H9 (cell line): ENCODE measurements around the gene C12orf50. TPM values are rescaled to one million over a fixed set of nuclear protein-coding genes. Genes with fewer than 3 reads are reported as not detected.

ENCODE experiments used
- DNase-seq: peaks from one replicate; pipeline ENCODE4 v3.0.0-alpha.2; 2017
- H2AFZ ChIP-seq: one replicate; pipeline ENCODE4 v1.6.1; 2013; ENCODE audit warnings: mild to moderate bottlenecking, low read length, control low read depth, moderate library complexity
- H2AK5ac ChIP-seq: 2 replicates; pipeline ENCODE4 v1.6.1; 2013; ENCODE audit warnings: low read length, control low read depth, mixed read lengths; ENCODE audit not compliant: insufficient read length
- H2BK120ac ChIP-seq: one replicate; pipeline ENCODE4 v1.6.1; 2013; ENCODE audit warnings: low read depth, mild to moderate bottlenecking, low read length, control low read depth, inconsistent platforms; ENCODE audit not compliant: poor library complexity, severe bottlenecking
- H2BK12ac ChIP-seq: 2 replicates; pipeline ENCODE4 v1.6.1; 2013; ENCODE audit warnings: low read length, control low read depth, mixed read lengths, low read depth; ENCODE audit not compliant: insufficient read length
- H2BK15ac ChIP-seq: 2 replicates; pipeline ENCODE4 v1.6.1; 2013; ENCODE audit warnings: low read depth, low read length, control low read depth
- H2BK20ac ChIP-seq: one replicate; pipeline ENCODE4 v1.6.1; 2013; ENCODE audit warnings: low read depth, mild to moderate bottlenecking, low read length, control low read depth, inconsistent platforms; ENCODE audit not compliant: poor library complexity, severe bottlenecking
- H2BK5ac ChIP-seq: 2 replicates; pipeline ENCODE4 v1.6.1; 2013; ENCODE audit warnings: low read length, control low read depth, mixed read lengths; ENCODE audit not compliant: insufficient read length
- H3K14ac ChIP-seq: 2 replicates; pipeline ENCODE4 v1.6.1; 2013; ENCODE audit warnings: low read length, control low read depth; ENCODE audit not compliant: insufficient read depth
- H3K18ac ChIP-seq: 2 replicates; pipeline ENCODE4 v1.6.1; 2013; ENCODE audit warnings: low read depth, mild to moderate bottlenecking, mixed read lengths, low read length, control low read depth; ENCODE audit not compliant: insufficient read length
- H3K23ac ChIP-seq: 2 replicates; pipeline ENCODE4 v1.6.1; 2013; ENCODE audit warnings: low read length, control low read depth, mixed read lengths, low read depth; ENCODE audit not compliant: insufficient read length
- H3K23me2 ChIP-seq: 2 replicates; pipeline ENCODE4 v1.6.1; 2013; ENCODE audit warnings: low read depth, mild to moderate bottlenecking, mixed read lengths, low read length, control low read depth; ENCODE audit not compliant: insufficient read length, poor library complexity, severe bottlenecking
- H3K27ac ChIP-seq: 2 replicates; pipeline ENCODE4 v1.5.1; 2013; ENCODE audit warnings: low read length, control low read depth, mixed read lengths, low read depth; ENCODE audit not compliant: insufficient read length
- H3K27me3 ChIP-seq: 2 replicates; pipeline ENCODE4 v1.6.1; 2013; ENCODE audit warnings: low read length, control low read depth, inconsistent platforms; ENCODE audit not compliant: insufficient read depth
- H3K4ac ChIP-seq: 2 replicates; pipeline ENCODE4 v1.6.1; 2013; ENCODE audit warnings: low read depth, mild to moderate bottlenecking, control low read depth, inconsistent platforms, low read length, moderate library complexity
- H3K4me1 ChIP-seq: 2 replicates; pipeline ENCODE4 v1.6.1; 2013; ENCODE audit warnings: low read length, control low read depth, inconsistent platforms; ENCODE audit not compliant: insufficient read depth
- H3K4me2 ChIP-seq: 2 replicates; pipeline ENCODE4 v1.6.1; 2013; ENCODE audit warnings: low read length, control low read depth, mixed read lengths; ENCODE audit not compliant: insufficient read length, insufficient read depth
- H3K56ac ChIP-seq: 2 replicates; pipeline ENCODE4 v1.6.1; 2013; ENCODE audit warnings: low read depth, mild to moderate bottlenecking, mixed read lengths, low read length, control low read depth; ENCODE audit not compliant: insufficient read length
- H3K79me1 ChIP-seq: 2 replicates; pipeline ENCODE4 v1.6.1; 2013; ENCODE audit warnings: low read depth, mild to moderate bottlenecking, moderate library complexity, low read length, control low read depth, inconsistent platforms; ENCODE audit not compliant: insufficient read depth, poor library complexity, severe bottlenecking
- H3K79me2 ChIP-seq: 2 replicates; pipeline ENCODE4 v1.6.1; 2013; ENCODE audit warnings: low read length, control low read depth, inconsistent platforms; ENCODE audit not compliant: insufficient read depth
- H3K9ac ChIP-seq: 2 replicates; pipeline ENCODE4 v1.6.1; 2013; ENCODE audit warnings: low read length, control low read depth, mixed read lengths; ENCODE audit not compliant: insufficient read length; ENCODE audit errors: extremely low read depth
- H3K9me3 ChIP-seq: one replicate; pipeline ENCODE4 v1.6.1; 2013; ENCODE audit warnings: low read depth, low read length, inconsistent platforms; ENCODE audit not compliant: control insufficient read depth
- H3T11ph ChIP-seq: one replicate; pipeline ENCODE4 v1.6.1; 2013; ENCODE audit warnings: mild to moderate bottlenecking, low read length, control low read depth, inconsistent platforms
- H4K20me1 ChIP-seq: one replicate; pipeline ENCODE4 v1.6.1; 2013; ENCODE audit not compliant: control insufficient read depth, insufficient read length, insufficient read depth
- H4K5ac ChIP-seq: 2 replicates; pipeline ENCODE4 v1.6.1; 2013; ENCODE audit warnings: low read depth, mild to moderate bottlenecking, mixed read lengths, low read length, control low read depth; ENCODE audit not compliant: insufficient read length
- H4K8ac ChIP-seq: replicated peaks from 2 replicates; pipeline ENCODE4 v1.6.1; 2013; ENCODE audit warnings: low read length, control low read depth, mixed read lengths, low read depth; ENCODE audit not compliant: insufficient read length
- H4K91ac ChIP-seq: 2 replicates; pipeline ENCODE4 v1.6.1; 2013; ENCODE audit warnings: low read depth, mild to moderate bottlenecking, moderate library complexity, mixed read lengths, low read length, control low read depth; ENCODE audit not compliant: insufficient read length
- H3K27ac Mint-ChIP-seq, 3 experiments: 2 replicates in 2 of 3; 3 replicates in 1 of 3; pipeline ENCODE4 v1.8.0; 2020 to 2021; ENCODE audit warnings: mixed read lengths in 3 of 3, mild to moderate bottlenecking in 1 of 3, moderate library complexity in 1 of 3
- H3K27me3 Mint-ChIP-seq: 2 replicates; pipeline ENCODE4 v1.8.0; 2021; ENCODE audit warnings: low read depth, mild to moderate bottlenecking, moderate library complexity, mixed read lengths
- H3K36me3 Mint-ChIP-seq, 3 experiments: 2 replicates in 2 of 3; 3 replicates in 1 of 3; pipeline ENCODE4 v1.8.0; 2020 to 2021; ENCODE audit warnings: low read depth in 3 of 3, mixed read lengths in 3 of 3; ENCODE audit not compliant: insufficient read depth in 1 of 3
- H3K4me1 Mint-ChIP-seq, 2 experiments: 2 replicates each; pipeline ENCODE4 v1.8.0; 2020; ENCODE audit warnings: mixed read lengths in 2 of 2
- H3K4me3 Mint-ChIP-seq, 2 experiments: 2 replicates in 1 of 2; 3 replicates in 1 of 2; pipeline ENCODE4 v1.8.0; 2020 to 2021; ENCODE audit warnings: mild to moderate bottlenecking in 2 of 2, mixed read lengths in 2 of 2, moderate library complexity in 1 of 2
- H3K9me3 Mint-ChIP-seq, 2 experiments: 2 replicates in 1 of 2; 3 replicates in 1 of 2; pipeline ENCODE4 v1.8.0; 2020; ENCODE audit warnings: mild to moderate bottlenecking in 2 of 2, mixed read lengths in 2 of 2, moderate library complexity in 1 of 2
- CTCF ChIP-seq: fragments of 200-600 bp; sonication (generic); conservative IDR thresholded peaks from 3 replicates; pipeline ENCODE4 v1.8.0; 2021; ENCODE audit warnings: antibody characterized with exemption, mild to moderate bottlenecking
- WGBS: extraction: QIAGEN DNeasy Blood & Tissue Kit; methylation state at CpG from one replicate; pipeline ENCODE4 v1.1.7; 2013; ENCODE audit warnings: missing lambda C conversion rate, low lambda C conversion rate, mixed read lengths; ENCODE audit not compliant: insufficient read length; ENCODE audit errors: extremely low coverage; 5-methylcytosine and 5-hydroxymethylcytosine counted together
- total RNA-seq: library from RNA; stranded (reverse); gene quantifications from 2 replicates; pipeline ENCODE4 v1.2.1, GENCODE V29; 2021

Gene C12orf50
- total RNA-seq, 1 experiment from 2014 or later = 0.17 TPM

GRCh38 chr12:87953256-87953860 is 75.8 kb downstream of the C12orf50 start:
- H3K4me2 ChIP-seq = no peak overlapping the region
- H4K5ac ChIP-seq = no peak overlapping the region
- no CpG with 5 or more reads among the region's 3 CpGs for WGBS
- H3K23ac ChIP-seq = no peak overlapping the region
- no peak overlapping the region for H3K27ac ChIP-seq
- H2BK12ac ChIP-seq = no peak overlapping the region
- no peak overlapping the region for H2BK20ac ChIP-seq
- H3K9me3 ChIP-seq = no peaks in the 10 kb centered on the region
- Mint-ChIP-seq H3K36me3 (no peaks in the 10 kb centered on the region), H3K9me3 (no peaks in the 10 kb centered on the region; a peak in 1 of 5 replicates), H3K4me3 (no peak overlapping the region), H3K4me1 (peaks cover 6 to 7% of the 10 kb centered on the region in 2 experiments), H3K27ac (no peak overlapping the region), H3K27me3 (no peaks in the 10 kb centered on the region)
- no peak overlapping the region for H4K91ac ChIP-seq
- no peak overlapping the region for H2BK5ac ChIP-seq
- no peak overlapping the region for H2AFZ ChIP-seq
- no peaks in the 10 kb centered on the region for H3K79me2 ChIP-seq
- no peaks in the 10 kb centered on the region for H3K4me1 ChIP-seq
- no peak overlapping the region for H2BK120ac ChIP-seq
- H4K8ac ChIP-seq = no peak overlapping the region
- H2BK15ac ChIP-seq = no peak overlapping the region
- no peak overlapping the region for H3K56ac ChIP-seq
- no peak overlapping the region for H3K9ac ChIP-seq
- no peak overlapping the region for H3T11ph ChIP-seq
- no peaks in the 10 kb centered on the region for H3K23me2 ChIP-seq
- peak; percentile 77 for TF ChIP-seq CTCF
- no peak overlapping the region for H3K18ac ChIP-seq
- H3K4ac ChIP-seq = no peak overlapping the region
- DNase-seq = no peak
- no peak overlapping the region for H3K14ac ChIP-seq
- no peak overlapping the region for H2AK5ac ChIP-seq
- H4K20me1 ChIP-seq = no peaks in the 10 kb centered on the region
- H3K79me1 ChIP-seq = no peaks in the 10 kb centered on the region
- H3K27me3 ChIP-seq = no peaks in the 10 kb centered on the region
